ENCODE data around the gene MICAL2.
A peak's percentile ranks its signal among the peaks of the same experiment; 100 is the strongest.

MICAL2 gene

GRCh38 chr11:12180257-12181205, 70.1 kb downstream of the MICAL2 start:
- Mint-ChIP-seq H3K4me3 (no peak overlapping the region), H3K27ac (no peak overlapping the region), H3K4me1 (ENCODE audit: low read depth) (peaks cover 35% of the 10 kb centered on the region), H3K27me3 (no peaks in the 10 kb centered on the region), H3K9me3 (ENCODE audit: low read depth) (no peaks in the 10 kb centered on the region), H3K36me3 (peaks cover 3% of the 10 kb centered on the region)

GRCh38 chr11:12182302-12182675, 71.9 kb downstream of the MICAL2 start:
- no peak overlapping the region for H3K27ac Mint-ChIP-seq
- H3K4me3 Mint-ChIP-seq: no peak overlapping the region
- peaks cover 25% of the 10 kb centered on the region for H3K4me1 Mint-ChIP-seq (ENCODE audit: low read depth)
- H3K9me3 Mint-ChIP-seq (ENCODE audit: low read depth): no peaks in the 10 kb centered on the region
- H3K27me3 Mint-ChIP-seq: no peaks in the 10 kb centered on the region
- peaks cover 3% of the 10 kb centered on the region for H3K36me3 Mint-ChIP-seq

- H3K36me3 Mint-ChIP-seq: peaks cover 3% of the 10 kb centered on the region
- H3K27ac Mint-ChIP-seq: no peak overlapping the region
- H3K9me3 Mint-ChIP-seq (ENCODE audit: low read depth): no peaks in the 10 kb centered on the region
- H3K27me3 Mint-ChIP-seq: no peaks in the 10 kb centered on the region
- H3K4me1 Mint-ChIP-seq (ENCODE audit: low read depth): peaks cover 22% of the 10 kb centered on the region
- H3K4me3 Mint-ChIP-seq: no peak overlapping the region
These were observed 72.5 kb downstream of the MICAL2 start for GRCh38 chr11:12182676-12183541.

GRCh38 chr11:12183827-12184620, 73.6 kb downstream of the MICAL2 start:
- Mint-ChIP-seq H3K4me3 (no peak overlapping the region), H3K36me3 (peaks cover 6% of the 10 kb centered on the region), H3K9me3 (ENCODE audit: low read depth) (no peaks in the 10 kb centered on the region), H3K4me1 (ENCODE audit: low read depth) (peaks cover 22% of the 10 kb centered on the region), H3K27ac (peak overlapping the region; percentile 22), H3K27me3 (no peaks in the 10 kb centered on the region)

- no peaks in the 10 kb centered on the region for H3K27me3 Mint-ChIP-seq
- H3K9me3 Mint-ChIP-seq (ENCODE audit: low read depth): no peaks in the 10 kb centered on the region
- peaks cover 21% of the 10 kb centered on the region for H3K4me1 Mint-ChIP-seq (ENCODE audit: low read depth)
- H3K36me3 Mint-ChIP-seq: peaks cover 6% of the 10 kb centered on the region
- H3K27ac Mint-ChIP-seq: no peak overlapping the region
- no peak overlapping the region for H3K4me3 Mint-ChIP-seq
These were observed 74.3 kb downstream of the MICAL2 start for GRCh38 chr11:12184699-12185098.

- Mint-ChIP-seq H3K4me3 (no peak overlapping the region), H3K36me3 (peaks cover 6% of the 10 kb centered on the region), H3K9me3 (ENCODE audit: low read depth) (no peaks in the 10 kb centered on the region), H3K27ac (no peak overlapping the region), H3K27me3 (no peaks in the 10 kb centered on the region), H3K4me1 (ENCODE audit: low read depth) (peaks cover 22% of the 10 kb centered on the region)
These were observed 74.8 kb downstream of the MICAL2 start for GRCh38 chr11:12185106-12185690.

- H3K27me3 Mint-ChIP-seq: no peaks in the 10 kb centered on the region
- no peak overlapping the region for H3K4me3 Mint-ChIP-seq
- no peak overlapping the region for H3K27ac Mint-ChIP-seq
- peaks cover 29% of the 10 kb centered on the region for H3K4me1 Mint-ChIP-seq (ENCODE audit: low read depth)
- H3K9me3 Mint-ChIP-seq (ENCODE audit: low read depth): no peaks in the 10 kb centered on the region
- peaks cover 2% of the 10 kb centered on the region for H3K36me3 Mint-ChIP-seq
These were observed 75.5 kb downstream of the MICAL2 start for GRCh38 chr11:12185914-12186313.

GRCh38 chr11:12186701-12187100, 76.3 kb downstream of the MICAL2 start:
- Mint-ChIP-seq H3K36me3 (peaks cover 2% of the 10 kb centered on the region), H3K27me3 (no peaks in the 10 kb centered on the region), H3K9me3 (ENCODE audit: low read depth) (no peaks in the 10 kb centered on the region), H3K27ac (no peak overlapping the region), H3K4me1 (ENCODE audit: low read depth) (peaks cover 31% of the 10 kb centered on the region), H3K4me3 (no peak overlapping the region)

GRCh38 chr11:12187399-12187798, 77.0 kb downstream of the MICAL2 start:
- Mint-ChIP-seq H3K27ac (peak overlapping the region; percentile 54), H3K4me1 (ENCODE audit: low read depth) (peaks cover 31% of the 10 kb centered on the region), H3K27me3 (no peaks in the 10 kb centered on the region), H3K9me3 (ENCODE audit: low read depth) (no peaks in the 10 kb centered on the region), H3K4me3 (no peak overlapping the region), H3K36me3 (peaks cover 2% of the 10 kb centered on the region)

GRCh38 chr11:12188548-12189317, 78.3 kb downstream of the MICAL2 start:
- no peaks in the 10 kb centered on the region for H3K27me3 Mint-ChIP-seq
- no peaks in the 10 kb centered on the region for H3K9me3 Mint-ChIP-seq (ENCODE audit: low read depth)
- peaks cover 41% of the 10 kb centered on the region for H3K4me1 Mint-ChIP-seq (ENCODE audit: low read depth)
- H3K36me3 Mint-ChIP-seq: peaks cover 2% of the 10 kb centered on the region
- H3K27ac Mint-ChIP-seq: peak overlapping the region; percentile 79
- H3K4me3 Mint-ChIP-seq: peak overlapping the region; percentile 36

GRCh38 chr11:12189543-12190235, 79.3 kb downstream of the MICAL2 start:
- Mint-ChIP-seq H3K27ac (peak overlapping the region; percentile 79), H3K4me3 (peak overlapping the region; percentile 24), H3K9me3 (ENCODE audit: low read depth) (no peaks in the 10 kb centered on the region), H3K27me3 (no peaks in the 10 kb centered on the region), H3K36me3 (peaks cover 2% of the 10 kb centered on the region), H3K4me1 (ENCODE audit: low read depth) (peaks cover 49% of the 10 kb centered on the region)

- Mint-ChIP-seq H3K27me3 (no peaks in the 10 kb centered on the region), H3K4me3 (peak overlapping the region; percentile 11), H3K36me3 (peaks cover 2% of the 10 kb centered on the region), H3K27ac (peak overlapping the region; percentile 79), H3K9me3 (ENCODE audit: low read depth) (no peaks in the 10 kb centered on the region), H3K4me1 (ENCODE audit: low read depth) (peaks cover 56% of the 10 kb centered on the region)
These were observed 80.1 kb downstream of the MICAL2 start for GRCh38 chr11:12190511-12190910.

GRCh38 chr11:12192794-12193514, 82.6 kb downstream of the MICAL2 start:
- Mint-ChIP-seq H3K27ac (peak overlapping the region; percentile 11), H3K36me3 (peaks cover 8% of the 10 kb centered on the region), H3K4me3 (no peak overlapping the region), H3K9me3 (ENCODE audit: low read depth) (no peaks in the 10 kb centered on the region), H3K27me3 (no peaks in the 10 kb centered on the region), H3K4me1 (ENCODE audit: low read depth) (peaks cover 76% of the 10 kb centered on the region)

Data from activated naive CD8-positive, alpha-beta T cell (primary cell).